Measurements from ENCODE around the gene RNF39. TPM values are rescaled to one million over a fixed set of nuclear protein-coding genes. Genes with fewer than 3 reads are reported as not detected.

The RNF39 gene
- total and polyA plus RNA-seq, 2 donors, result 0.19 to 2.0 TPM

- Histone ChIP-seq H3K36me3 (ENCODE audit: control insufficient read depth in 2 of 2, insufficient read depth in 2 of 2, low read length in 1 of 2) (no peaks in the 10 kb centered on the region), H3K27me3 (ENCODE audit: control insufficient read depth in 2 of 2, insufficient read depth in 1 of 2, low read length in 1 of 2) (peaks cover 51 to 89% of the 10 kb centered on the region in 2 donors), H3K27ac (ENCODE audit: low read depth in 1 of 2, low read length in 1 of 2) (peak overlapping the region in 1 of 2 donors; percentile 8), H3K4me1 (ENCODE audit: control insufficient read depth in 2 of 2, insufficient read depth in 2 of 2, low read length in 2 of 2) (peaks cover 0 to 34% of the 10 kb centered on the region in 2 donors), H3K9me3 (ENCODE audit: control insufficient read depth in 2 of 2, insufficient read depth in 1 of 2, low read length in 1 of 2) (no peaks in the 10 kb centered on the region), H3K4me3 (ENCODE audit: low read length in 2 of 2) (no peak overlapping the region)
- DNase-seq (ENCODE audit: low read depth in 6 of 9, low spot score in 9 of 9), result no peak
- 45% methylated on average over 22 of the region's 22 CpGs for WGBS
These were observed 492 bp upstream of the RNF39 start for GRCh38 chr6:30075790-30076732.

DNA sequence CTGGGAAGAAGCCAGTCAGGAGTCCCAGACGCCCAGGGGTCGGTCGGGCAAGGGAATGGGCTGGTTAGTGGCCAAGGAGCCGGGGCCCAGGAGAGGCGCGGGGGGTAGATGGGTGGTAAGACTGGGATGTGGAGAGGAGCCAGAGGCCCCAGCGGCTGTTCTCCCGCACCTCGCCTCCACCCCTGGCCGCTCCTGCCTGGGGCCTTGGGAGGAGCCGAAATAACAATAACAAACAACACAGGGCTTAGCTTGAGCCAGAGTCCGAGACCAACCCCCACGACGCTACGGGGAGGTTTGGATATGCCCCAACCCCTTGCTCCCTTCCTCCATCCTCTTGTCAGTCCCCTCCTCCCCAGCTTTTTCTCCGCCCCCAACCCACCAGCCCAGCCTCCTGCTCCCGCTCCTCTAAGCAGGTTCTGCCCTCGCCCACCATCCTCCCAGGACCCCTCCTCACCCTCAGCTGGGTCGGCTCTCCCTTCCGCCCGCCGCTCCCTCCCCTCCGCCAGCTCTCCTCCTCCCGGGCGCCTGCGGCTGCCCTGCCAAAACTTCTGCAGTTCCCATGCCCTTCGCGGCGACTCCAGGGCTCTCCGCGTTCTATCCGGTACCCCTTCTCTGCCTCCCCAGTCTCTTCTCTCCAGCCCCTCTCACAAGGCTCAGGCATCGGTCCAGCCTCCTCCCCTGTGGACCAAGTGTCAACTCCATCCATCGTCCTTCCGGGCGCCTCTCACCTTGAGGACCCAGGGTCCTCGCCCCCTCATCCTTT is 1.1 kb downstream of the RNF39 start:
- H3K36me3 ChIP-seq (ENCODE audit: control insufficient read depth in 2 of 2, insufficient read depth in 2 of 2, low read length in 1 of 2), result peaks cover 2 to 7% of the 10 kb centered on the region in 2 donors
- WGBS, result 16% methylated on average over 37 of the region's 37 CpGs
- H3K27me3 ChIP-seq (ENCODE audit: control insufficient read depth in 2 of 2, insufficient read depth in 1 of 2, low read length in 1 of 2), result peaks cover 55 to 98% of the 10 kb centered on the region in 2 donors
- peak overlapping the region in 1 of 2 donors; percentile 37 for H3K4me3 ChIP-seq (ENCODE audit: low read length in 2 of 2)
- DNase-seq (ENCODE audit: low read depth in 6 of 9, low spot score in 9 of 9), result no peak
- H3K27ac ChIP-seq (ENCODE audit: low read depth in 1 of 2, low read length in 1 of 2), result no peak overlapping the region
- H3K9me3 ChIP-seq (ENCODE audit: control insufficient read depth in 2 of 2, insufficient read depth in 1 of 2, low read length in 1 of 2), result no peaks in the 10 kb centered on the region
- peaks cover 0 to 37% of the 10 kb centered on the region in 2 donors for H3K4me1 ChIP-seq (ENCODE audit: control insufficient read depth in 2 of 2, insufficient read depth in 2 of 2, low read length in 2 of 2)

- DNase-seq (ENCODE audit: low read depth in 6 of 9, low spot score in 9 of 9), result no peak
- H3K36me3 ChIP-seq (ENCODE audit: control insufficient read depth in 2 of 2, insufficient read depth in 2 of 2, low read length in 1 of 2), result peaks cover 10 to 14% of the 10 kb centered on the region in 2 donors
- no peak overlapping the region for H3K27ac ChIP-seq (ENCODE audit: low read depth in 1 of 2, low read length in 1 of 2)
- 74% methylated on average over 7 of the region's 7 CpGs for WGBS
- H3K27me3 ChIP-seq (ENCODE audit: control insufficient read depth in 2 of 2, insufficient read depth in 1 of 2, low read length in 1 of 2), result peaks cover 55 to 91% of the 10 kb centered on the region in 2 donors
- H3K9me3 ChIP-seq (ENCODE audit: control insufficient read depth in 2 of 2, insufficient read depth in 1 of 2, low read length in 1 of 2), result no peaks in the 10 kb centered on the region
- peaks cover 0 to 37% of the 10 kb centered on the region in 2 donors for H3K4me1 ChIP-seq (ENCODE audit: control insufficient read depth in 2 of 2, insufficient read depth in 2 of 2, low read length in 2 of 2)
- no peak overlapping the region for H3K4me3 ChIP-seq (ENCODE audit: low read length in 2 of 2)
These were observed 1.9 kb downstream of the RNF39 start for GRCh38 chr6:30073489-30074235.

DNA sequence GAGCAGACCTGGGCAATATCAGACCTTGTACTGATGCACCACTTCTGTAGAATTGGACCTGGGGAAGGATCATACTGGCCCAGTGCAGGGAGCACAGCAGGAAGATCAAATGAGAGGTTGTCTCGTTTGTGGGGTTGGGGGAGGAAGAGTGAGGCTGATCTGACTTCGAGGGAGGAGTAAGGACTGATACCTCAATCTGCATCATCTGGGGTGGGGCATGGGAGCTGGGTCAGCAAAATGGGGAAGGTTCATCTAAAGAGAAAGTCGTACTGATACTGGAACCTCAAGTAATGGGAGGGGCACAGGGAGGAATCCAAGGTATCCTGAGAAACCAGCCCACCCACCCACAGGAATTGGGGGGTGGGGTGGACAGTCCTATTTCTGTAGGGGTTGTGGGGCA is 3.7 kb downstream of the RNF39 start:
- Histone ChIP-seq H3K27me3 (ENCODE audit: control insufficient read depth in 2 of 2, insufficient read depth in 1 of 2, low read length in 1 of 2) (peaks cover 50 to 73% of the 10 kb centered on the region in 2 donors), H3K4me3 (ENCODE audit: low read length in 2 of 2) (no peak overlapping the region), H3K36me3 (ENCODE audit: control insufficient read depth in 2 of 2, insufficient read depth in 2 of 2, low read length in 1 of 2) (peaks cover 13 to 18% of the 10 kb centered on the region in 2 donors), H3K9me3 (ENCODE audit: control insufficient read depth in 2 of 2, insufficient read depth in 1 of 2, low read length in 1 of 2) (no peaks in the 10 kb centered on the region), H3K4me1 (ENCODE audit: control insufficient read depth in 2 of 2, insufficient read depth in 2 of 2, low read length in 2 of 2) (peaks cover 0 to 35% of the 10 kb centered on the region in 2 donors), H3K27ac (ENCODE audit: low read depth in 1 of 2, low read length in 1 of 2) (no peak overlapping the region)
- no peak for DNase-seq (ENCODE audit: low read depth in 6 of 9, low spot score in 9 of 9)
- WGBS, result 60% methylated on average over 3 of the region's 3 CpGs

GRCh38 chr6:30071081-30071818 is 4.3 kb downstream of the RNF39 start:
- H3K4me1 ChIP-seq (ENCODE audit: control insufficient read depth in 2 of 2, insufficient read depth in 2 of 2, low read length in 2 of 2), result peaks cover 0 to 33% of the 10 kb centered on the region in 2 donors
- peak in 2 of 9 donors; percentile 21 to 38 for DNase-seq (ENCODE audit: low read depth in 6 of 9, low spot score in 9 of 9)
- peaks cover 13 to 18% of the 10 kb centered on the region in 2 donors for H3K36me3 ChIP-seq (ENCODE audit: control insufficient read depth in 2 of 2, insufficient read depth in 2 of 2, low read length in 1 of 2)
- 50% methylated on average over 68 of the region's 68 CpGs for WGBS
- H3K27me3 ChIP-seq (ENCODE audit: control insufficient read depth in 2 of 2, insufficient read depth in 1 of 2, low read length in 1 of 2), result peaks cover 48 to 67% of the 10 kb centered on the region in 2 donors
- no peak overlapping the region for H3K27ac ChIP-seq (ENCODE audit: low read depth in 1 of 2, low read length in 1 of 2)
- no peak overlapping the region for H3K4me3 ChIP-seq (ENCODE audit: low read length in 2 of 2)
- no peaks in the 10 kb centered on the region for H3K9me3 ChIP-seq (ENCODE audit: control insufficient read depth in 2 of 2, insufficient read depth in 1 of 2, low read length in 1 of 2)

DNA sequence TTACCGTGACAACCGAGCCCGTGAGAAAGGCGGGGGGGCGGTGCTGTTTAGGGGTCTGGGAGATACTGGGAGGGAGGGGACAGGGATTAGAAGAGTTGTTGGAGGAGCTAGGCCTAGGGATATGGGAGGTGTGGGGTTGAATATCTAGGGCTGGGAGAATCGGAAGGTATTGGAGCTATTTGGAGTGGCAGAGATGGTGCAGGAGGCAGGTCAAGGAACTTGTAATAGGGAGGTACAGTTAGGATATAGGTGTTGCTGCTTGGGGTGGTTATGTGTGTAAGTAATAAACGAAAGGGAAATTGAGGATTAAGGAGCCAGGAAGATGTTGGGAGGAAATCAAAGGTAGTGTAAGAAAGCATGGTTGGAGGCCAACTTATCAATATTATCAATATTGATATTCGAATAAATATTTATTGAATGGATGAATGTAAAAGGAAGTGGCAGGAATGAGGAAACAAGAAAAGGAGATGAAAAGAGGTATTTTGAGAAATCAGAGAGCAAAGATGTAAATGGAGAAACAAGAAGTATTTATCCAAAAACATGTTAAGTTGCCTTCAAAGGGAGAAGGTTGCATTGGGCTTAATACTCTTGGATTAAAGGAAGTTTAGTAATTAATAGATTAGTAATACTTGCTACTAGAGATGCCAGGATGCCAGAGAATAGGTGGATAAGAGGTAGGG is 8.0 kb downstream of the RNF39 start:
- Histone ChIP-seq H3K27ac (ENCODE audit: low read depth in 1 of 2, low read length in 1 of 2) (peak overlapping the region; percentile 80 to 99), H3K36me3 (ENCODE audit: control insufficient read depth in 2 of 2, insufficient read depth in 2 of 2, low read length in 1 of 2) (peaks cover 18 to 30% of the 10 kb centered on the region in 2 donors), H3K4me3 (ENCODE audit: low read length in 2 of 2) (peak overlapping the region; percentile 63 to 96), H3K27me3 (ENCODE audit: control insufficient read depth in 2 of 2, insufficient read depth in 1 of 2, low read length in 1 of 2) (peaks cover 16 to 31% of the 10 kb centered on the region in 2 donors), H3K4me1 (ENCODE audit: control insufficient read depth in 2 of 2, insufficient read depth in 2 of 2, low read length in 2 of 2) (peaks cover 4 to 19% of the 10 kb centered on the region in 2 donors), H3K9me3 (ENCODE audit: control insufficient read depth in 2 of 2, insufficient read depth in 1 of 2, low read length in 1 of 2) (no peaks in the 10 kb centered on the region)
- no peak for DNase-seq (ENCODE audit: low read depth in 6 of 9, low spot score in 9 of 9)
- WGBS, result 16% methylated on average over 8 of the region's 8 CpGs

DNA sequence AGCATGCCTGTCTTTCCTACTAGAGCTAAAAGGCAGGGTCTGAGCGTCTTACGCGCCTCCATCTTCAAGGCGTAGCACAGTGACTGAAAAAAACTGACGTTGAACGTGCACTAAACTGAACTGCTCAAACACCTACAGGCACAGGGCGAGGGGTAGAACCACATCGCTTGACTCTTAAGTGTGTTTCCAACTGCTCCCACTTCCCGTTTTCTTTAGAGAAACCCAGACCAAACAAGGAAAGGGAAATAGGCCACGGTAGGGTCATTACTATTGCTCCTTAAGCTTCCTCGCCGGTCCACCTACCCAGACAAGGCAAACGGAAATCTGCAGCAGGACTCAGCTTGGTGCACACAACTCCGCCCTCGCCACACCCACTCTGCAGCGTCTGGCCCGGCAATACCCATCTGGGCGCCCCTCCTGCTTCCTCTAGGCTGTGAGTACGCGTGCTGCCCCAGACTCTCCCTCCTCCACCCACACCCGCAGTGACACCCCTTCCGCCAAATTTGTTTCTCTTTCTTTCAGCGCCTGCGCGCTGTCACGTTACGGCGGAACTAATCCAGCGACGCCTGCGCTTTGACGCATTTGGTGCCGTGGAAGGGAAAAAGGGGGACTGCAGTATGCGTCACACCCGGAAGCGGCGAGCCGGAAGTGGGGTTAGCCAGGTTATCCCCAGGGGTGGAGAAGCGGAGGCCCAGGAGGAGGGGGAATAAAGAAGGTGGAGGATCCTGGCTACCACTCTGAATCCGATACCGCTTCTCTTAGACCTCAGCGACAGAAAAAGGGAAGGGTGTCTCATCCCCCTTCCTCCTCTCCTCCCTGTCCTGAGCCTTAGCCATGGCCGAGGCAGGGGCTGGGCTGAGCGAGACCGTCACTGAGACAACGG is 8.8 kb downstream of the RNF39 start, which contains the start of gene PPP1R11:
Gene PPP1R11, plus strand, starts transcription at position 622 of the 883 bp plus-strand sequence. Its CDS starts 213 bp downstream, at position 835.
- peaks cover 10 to 23% of the 10 kb centered on the region in 2 donors for H3K27me3 ChIP-seq (ENCODE audit: control insufficient read depth in 2 of 2, insufficient read depth in 1 of 2, low read length in 1 of 2)
- under 1% methylated on average over 46 of the region's 46 CpGs for WGBS
- no peaks in the 10 kb centered on the region for H3K9me3 ChIP-seq (ENCODE audit: control insufficient read depth in 2 of 2, insufficient read depth in 1 of 2, low read length in 1 of 2)
- H3K4me1 ChIP-seq (ENCODE audit: control insufficient read depth in 2 of 2, insufficient read depth in 2 of 2, low read length in 2 of 2), result peaks cover 4 to 26% of the 10 kb centered on the region in 2 donors
- peak; percentile 96 to 100 (median 99) for DNase-seq (ENCODE audit: low read depth in 6 of 9, low spot score in 9 of 9)
- H3K4me3 ChIP-seq (ENCODE audit: low read length in 2 of 2), result peak within 1 kb of the TSS; percentile 63 to 96
- H3K27ac ChIP-seq (ENCODE audit: low read depth in 1 of 2, low read length in 1 of 2), result peak within 1 kb of the TSS; percentile 93 to 99
- H3K36me3 ChIP-seq (ENCODE audit: control insufficient read depth in 2 of 2, insufficient read depth in 2 of 2, low read length in 1 of 2), result peaks cover 18 to 30% of the 10 kb centered on the region in 2 donors
